G401.6 (cell line): Measurements from ENCODE around the gene SLC25A27.

Source experiments
- FAIRE-seq: peaks from 2 replicates; lab custom pipeline; 2012; peaks lifted over from hg19 to GRCh38; lab: Jason Lieb, UNC

Gene SLC25A27

DNA sequence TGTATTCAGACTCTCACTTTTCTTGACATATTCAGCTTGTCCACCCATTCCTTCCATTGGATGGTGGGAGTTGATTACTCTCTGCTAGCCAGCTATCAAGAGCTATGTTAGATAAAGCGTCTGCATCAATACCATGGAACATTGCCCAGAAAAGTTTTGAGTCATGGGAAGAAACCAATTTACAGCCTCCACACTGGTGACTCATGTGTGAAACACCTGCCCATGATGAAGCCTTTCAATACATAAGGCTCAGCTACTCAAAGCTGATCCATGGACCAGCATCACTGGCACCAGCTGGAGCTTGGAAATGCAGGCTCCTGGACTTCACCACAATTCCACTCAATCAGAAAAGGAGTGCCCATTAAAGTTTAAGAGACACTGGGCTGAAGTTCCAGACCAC is 66.3 kb downstream of the SLC25A27 start:
- no peak for FAIRE-seq

GRCh38 chr6:46720401-46720800 is 67.6 kb downstream of the SLC25A27 start:
- FAIRE-seq: no peak
